ENCODE results near the gene IDH1.

Gene IDH1

GRCh38 chr2:208208335-208209085 is 46.4 kb downstream of the IDH1 start:
- no peak for DNase-seq

GRCh38 chr2:208207769-208208168 is 47.1 kb downstream of the IDH1 start:
- DNase-seq = no peak

- no peak for DNase-seq
Measured at GRCh38 chr2:208204166-208204565, 50.7 kb downstream of the IDH1 start.

GRCh38 chr2:208195531-208195930 is 59.3 kb downstream of the IDH1 start:
- DNase-seq = no peak

- DNase-seq = no peak
Measured at GRCh38 chr2:208192611-208193236, 62.1 kb downstream of the IDH1 start.

- DNase-seq = no peak
Measured at GRCh38 chr2:208189810-208190503, 64.9 kb downstream of the IDH1 start, which contains the start of gene C2orf80. Gene C2orf80 (minus strand): TSS chr2:208190030. CDS start chr2:208186986, 3,044 bp downstream.

- no peak for DNase-seq
Measured at GRCh38 chr2:208189069-208189809, 65.6 kb downstream of the IDH1 start.

- no peak for DNase-seq
Measured at GRCh38 chr2:208186893-208187292, 68.0 kb downstream of the IDH1 start.

GRCh38 chr2:208186465-208186864 is 68.4 kb downstream of the IDH1 start:
- DNase-seq = no peak

Measured in NCI-H1930 (cell line).